ENCODE results near the gene SLC7A1. TPM values are rescaled to one million over a fixed set of nuclear protein-coding genes. Genes with fewer than 3 reads are reported as not detected.

SLC7A1 gene
- total RNA-seq, 4 donors from 2014 or later, result 46.0 to 72.8 (median 50.8) TPM

GRCh38 chr13:29510651-29511084 lies 84.8 kb downstream of the SLC7A1 start:
- intact Hi-C loops (cut with DNase I; ENCODE audit: low total_unique reads), result loop anchor here (10.0 kb wide), 1 partner anchor 194 kb away; no protein-coding TSS in a partner anchor
- WGBS, 2 donors, result 64 to 77% methylated on average over 9 to 10 of the region's 10 CpGs

GRCh38 chr13:29509999-29510589 lies 85.4 kb downstream of the SLC7A1 start:
- TF ChIP-seq POLR2A (IDR thresholded peaks at IDR 0.05) (no peak), CTCF (IDR thresholded peaks at IDR 0.05) (no peak)
- 86 to 88% methylated on average over 14 of the region's 14 CpGs for WGBS, 2 donors
- intact Hi-C loops (cut with DNase I; ENCODE audit: low total_unique reads), result loop anchor here (5.0 to 10.0 kb wide), 2 partner anchors 195 to 607 kb away; no protein-coding TSS in a partner anchor

More at GRCh38 chr13:29510651-29511084, 84.8 kb downstream of the SLC7A1 start:
- H3K4me3 ChIP-seq (ENCODE audit: low read depth, poor library complexity, severe bottlenecking), result no peak overlapping the region
- TF ChIP-seq POLR2A (IDR thresholded peaks at IDR 0.05) (no peak), CTCF (IDR thresholded peaks at IDR 0.05) (no peak)
- DNase-seq (ENCODE audit: low spot score in 2 of 2), result no peak

GRCh38 chr13:29508876-29509252 lies 86.6 kb downstream of the SLC7A1 start:
- WGBS, 2 donors, result 54 to 58% methylated on average over 4 of the region's 4 CpGs
- TF ChIP-seq POLR2A (IDR thresholded peaks at IDR 0.05) (no peak), CTCF (IDR thresholded peaks at IDR 0.05) (no peak)
- no peak for DNase-seq (ENCODE audit: low spot score in 2 of 2)
- H3K4me3 ChIP-seq (ENCODE audit: low read depth, poor library complexity, severe bottlenecking), result no peak overlapping the region
- intact Hi-C loops (cut with DNase I; ENCODE audit: low total_unique reads), result loop anchor here (5.0 kb wide), 1 partner anchor 608 kb away; no protein-coding TSS in a partner anchor

More at GRCh38 chr13:29509999-29510589, 85.4 kb downstream of the SLC7A1 start:
- H3K4me3 ChIP-seq (ENCODE audit: low read depth, poor library complexity, severe bottlenecking), result no peak overlapping the region
- no peak for DNase-seq (ENCODE audit: low spot score in 2 of 2)

GRCh38 chr13:29508130-29508875 lies 87.2 kb downstream of the SLC7A1 start:
- TF ChIP-seq POLR2A (IDR thresholded peaks at IDR 0.05), result no peak
- TF ChIP-seq CTCF (IDR thresholded peaks at IDR 0.05), result peak in 1 of 3 donors; percentile 86
- H3K4me3 ChIP-seq (ENCODE audit: low read depth, poor library complexity, severe bottlenecking), result no peak overlapping the region
- peak; percentile 88 to 98 for DNase-seq (ENCODE audit: low spot score in 2 of 2)
- 31 to 55% methylated on average over 10 to 15 of the region's 16 CpGs for WGBS, 2 donors
- intact Hi-C loops (cut with DNase I; ENCODE audit: low total_unique reads), result loop anchor here (5.0 kb wide), 1 partner anchor 609 kb away; no protein-coding TSS in a partner anchor

GRCh38 chr13:29507356-29507755 lies 88.1 kb downstream of the SLC7A1 start:
- 49 to 50% methylated on average over 10 to 14 of the region's 14 CpGs for WGBS, 2 donors
- no peak for DNase-seq (ENCODE audit: low spot score in 2 of 2)
- intact Hi-C loops (cut with DNase I; ENCODE audit: low total_unique reads), result loop anchor here (5.0 kb wide), 1 partner anchor 610 kb away; no protein-coding TSS in a partner anchor
- H3K4me3 ChIP-seq (ENCODE audit: low read depth, poor library complexity, severe bottlenecking), result no peak overlapping the region
- TF ChIP-seq CTCF (IDR thresholded peaks at IDR 0.05) (no peak), POLR2A (IDR thresholded peaks at IDR 0.05) (no peak)
